Endothelial cell of umbilical vein (primary cell): Measurements from ENCODE around the gene CALN1.

Experiments used
- CTCF ChIP-seq, 2 donors: IDR thresholded peaks; 1 replicate in 1 of 2; 2 replicates in 1 of 2; pipeline ENCODE4 v1.5.1; 2011; ENCODE audit warnings: low read length in 2 of 2, mild to moderate bottlenecking in 2 of 2, moderate library complexity in 2 of 2, control low read depth in 1 of 2, inconsistent platforms in 1 of 2, low read depth in 1 of 2; ENCODE audit not compliant: insufficient read depth in 1 of 2; ENCODE audit errors: extremely low read depth in 1 of 2
- EZH2 ChIP-seq: IDR thresholded peaks from 2 replicates; pipeline ENCODE4 v1.6.1; 2012; ENCODE audit warnings: borderline replicate concordance, low read depth, mild to moderate bottlenecking, moderate library complexity, low read length, inconsistent platforms; ENCODE audit not compliant: severe bottlenecking
- MYC ChIP-seq: IDR thresholded peaks from one replicate; pipeline ENCODE4 v1.6.1; 2011; ENCODE audit warnings: mild to moderate bottlenecking, low read depth, low read length
- TF ChIP-seq, protein P1 (sequence below): IDR thresholded peaks from 2 replicates; pipeline ENCODE4 v1.6.1; 2011; ENCODE audit not compliant: insufficient read depth, insufficient read length

GRCh38 chr7:72055426-72055825 is 356.7 kb downstream of the CALN1 start:
- no peak for TF ChIP-seq CTCF (IDR thresholded peaks at IDR 0.05; ENCODE audit: extremely low read depth in 1 of 2, insufficient read depth in 1 of 2, low read depth in 1 of 2, low read length in 2 of 2)
- TF ChIP-seq MYC, result no peak
- no peak for TF ChIP-seq EZH2
- TF ChIP-seq, protein P1, sequence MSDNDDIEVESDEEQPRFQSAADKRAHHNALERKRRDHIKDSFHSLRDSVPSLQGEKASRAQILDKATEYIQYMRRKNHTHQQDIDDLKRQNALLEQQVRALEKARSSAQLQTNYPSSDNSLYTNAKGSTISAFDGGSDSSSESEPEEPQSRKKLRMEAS, result no peak
